CD14-positive monocyte (primary cell): ENCODE results near the gene XXYLT1. TPM values are rescaled to one million over a fixed set of nuclear protein-coding genes. Genes with fewer than 3 reads are reported as not detected.

ENCODE experiments used
- DNase-seq, 3 donors: peaks; one replicate each; pipeline ENCODE4 v3.0.0-alpha.2; 2011 to 2022
- H2AFZ ChIP-seq: 2 replicates; pipeline ENCODE4 v1.6.0; 2012; ENCODE audit warnings: mild to moderate bottlenecking, low read depth, low read length, inconsistent platforms; ENCODE audit not compliant: insufficient read depth, poor library complexity, severe bottlenecking
- H3K27ac ChIP-seq, 2 donors: 1 replicate in 1 of 2; 2 replicates in 1 of 2; pipeline ENCODE4 v1.5.1; 2012 to 2013; ENCODE audit warnings: low read length in 2 of 2, control low read depth in 1 of 2, inconsistent platforms in 1 of 2, low read depth in 1 of 2, mild to moderate bottlenecking in 1 of 2
- H3K27me3 ChIP-seq, 2 donors: one replicate each; pipeline versions ENCODE4 v1.6.0 to v1.6.1; 2011 to 2013; ENCODE audit warnings: low read length in 2 of 2; ENCODE audit not compliant: control insufficient read depth in 2 of 2, insufficient read depth in 2 of 2
- H3K36me3 ChIP-seq, 2 donors: replicated peaks in 1 of 2; 1 replicate in 1 of 2; 2 replicates in 1 of 2; pipeline versions ENCODE4 v1.5.1 to v1.6.1; 2012 to 2013; ENCODE audit warnings: low read length in 2 of 2, control low read depth in 1 of 2, inconsistent platforms in 1 of 2, mild to moderate bottlenecking in 1 of 2; ENCODE audit not compliant: insufficient read depth in 2 of 2, control insufficient read depth in 1 of 2
- H3K4me1 ChIP-seq, 2 donors: 1 replicate in 1 of 2; 2 replicates in 1 of 2; pipeline versions ENCODE4 v1.5.1 to v1.6.1; 2012 to 2013; ENCODE audit warnings: low read length in 2 of 2, control low read depth in 1 of 2, inconsistent platforms in 1 of 2, mild to moderate bottlenecking in 1 of 2, moderate library complexity in 1 of 2; ENCODE audit not compliant: insufficient read depth in 2 of 2, control insufficient read depth in 1 of 2
- H3K4me2 ChIP-seq: replicated peaks from 2 replicates; pipeline ENCODE3; 2012; ENCODE audit warnings: low read length, moderate library complexity, mild to moderate bottlenecking; ENCODE audit not compliant: poor library complexity, severe bottlenecking; ENCODE audit errors: extremely low read depth
- H3K4me3 ChIP-seq, 3 experiments: fragments of 200-600 bp in 1 of 3; sonication (generic) in 1 of 3; replicated peaks in 1 of 3; 1 replicate in 2 of 3; 2 replicates in 1 of 3; pipeline ENCODE4 v1.5.1; 2011 to 2013; ENCODE audit warnings: low read length in 3 of 3, mild to moderate bottlenecking in 3 of 3, control low read depth in 2 of 3, low read depth in 2 of 3, inconsistent platforms in 1 of 3, moderate library complexity in 1 of 3
- H3K79me2 ChIP-seq: 2 replicates; pipeline ENCODE4 v1.6.0; 2012; ENCODE audit warnings: mild to moderate bottlenecking, control low read depth, inconsistent platforms, low read length, moderate library complexity; ENCODE audit not compliant: insufficient read depth
- H3K9ac ChIP-seq: 2 replicates; pipeline ENCODE4 v1.6.0; 2017; ENCODE audit warnings: low read length, mild to moderate bottlenecking; ENCODE audit not compliant: insufficient read depth, poor library complexity, severe bottlenecking
- H3K9me3 ChIP-seq, 2 donors: replicated peaks in 1 of 2; 1 replicate in 1 of 2; 2 replicates in 1 of 2; pipeline versions ENCODE4 v1.5.1 to v1.6.1; 2012 to 2013; ENCODE audit warnings: low read length in 2 of 2, control low read depth in 1 of 2; ENCODE audit not compliant: control insufficient read depth in 1 of 2, insufficient read depth in 1 of 2
- H4K20me1 ChIP-seq: 2 replicates; pipeline ENCODE4 v1.6.0; 2012; ENCODE audit warnings: mild to moderate bottlenecking, low read length, control low read depth, moderate library complexity; ENCODE audit not compliant: insufficient read depth
- H3K27ac Mint-ChIP-seq, 7 donors: one replicate each; pipeline ENCODE4 v1.8.0; 2020; ENCODE audit warnings: mild to moderate bottlenecking in 7 of 7, mixed read lengths in 7 of 7, moderate library complexity in 6 of 7, inconsistent platforms in 2 of 7
- H3K27me3 Mint-ChIP-seq, 3 donors: one replicate each; pipeline ENCODE4 v1.8.0; 2021 to 2022; ENCODE audit warnings: low read depth in 3 of 3, mild to moderate bottlenecking in 3 of 3, mixed read lengths in 3 of 3, moderate library complexity in 3 of 3, inconsistent platforms in 1 of 3
- H3K36me3 Mint-ChIP-seq, 2 donors: one replicate each; pipeline ENCODE4 v1.8.0; 2020; ENCODE audit warnings: mixed read lengths in 2 of 2, inconsistent platforms in 1 of 2, mild to moderate bottlenecking in 1 of 2
- H3K4me1 Mint-ChIP-seq: one replicate; pipeline ENCODE4 v1.8.0; 2020; ENCODE audit warnings: mild to moderate bottlenecking, mixed read lengths
- H3K4me3 Mint-ChIP-seq, 2 donors: one replicate each; pipeline ENCODE4 v1.8.0; 2020; ENCODE audit warnings: mild to moderate bottlenecking in 2 of 2, mixed read lengths in 2 of 2, moderate library complexity in 1 of 2
- H3K9me3 Mint-ChIP-seq, 7 donors: one replicate each; pipeline ENCODE4 v1.8.0; 2020 to 2022; ENCODE audit warnings: mixed read lengths in 7 of 7, mild to moderate bottlenecking in 6 of 7, moderate library complexity in 6 of 7, inconsistent platforms in 2 of 7
- CTCF ChIP-seq: fragments of 200-600 bp; IDR thresholded peaks from one replicate; pipeline ENCODE4 v1.8.0; 2022; ENCODE audit warnings: antibody characterized with exemption, mild to moderate bottlenecking
- WGBS: methylation state at CpG from one replicate; pipeline ENCODE4 v1.1.5; 2013; ENCODE audit warnings: missing lambda C conversion rate; ENCODE audit not compliant: insufficient coverage; 5-methylcytosine and 5-hydroxymethylcytosine counted together
- intact Hi-C, 2 donors: fragments of 100-400 bp; cut with micrococcal nuclease; formaldehyde crosslinking; loops; one replicate each; pipeline versions ENCODE4 v1.15.0 to v1.15.1; 2023
- polyA plus RNA-seq, 3 donors: library from polyadenylated mRNA; depleted of rRNA in 1 of 3; unstranded in 2 of 3; stranded (reverse) in 1 of 3; fragments of 300-500 nt in 2 of 3; fragments of >200 nt in 1 of 3; fragmentation: Illumina TruSeq in 2 of 3; gene quantifications; 1 replicate in 2 of 3; 2 replicates in 1 of 3; pipeline ENCODE4 v1.2.3, GENCODE V29; 2012 to 2021

XXYLT1 gene
- polyA plus RNA-seq, 3 donors = 11.8 to 13.5 (median 13.2) TPM

GRCh38 chr3:195075941-195076875, 194.8 kb downstream of the XXYLT1 start:
- H2AFZ ChIP-seq = no peak overlapping the region
- WGBS = 70% methylated on average over 28 of the region's 35 CpGs
- DNase-seq = no peak
- H3K36me3 ChIP-seq = no peaks in the 10 kb centered on the region
- H4K20me1 ChIP-seq = no peaks in the 10 kb centered on the region
- peak overlapping the region; percentile 0 for H3K9ac ChIP-seq
- peaks cover 22 to 32% of the 10 kb centered on the region in 2 donors for H3K4me1 ChIP-seq
- no peak overlapping the region for H3K4me2 ChIP-seq
- Mint-ChIP-seq H3K27me3 (peaks cover 2 to 5% (median 4%) of the 10 kb centered on the region in 3 donors), H3K4me3 (peak overlapping the region in 1 of 2 donors; percentile 51), H3K4me1 (peaks cover 36% of the 10 kb centered on the region), H3K36me3 (peaks cover 13 to 18% of the 10 kb centered on the region in 2 donors), H3K27ac (no peak overlapping the region), H3K9me3 (no peaks in the 10 kb centered on the region)
- intact Hi-C loops = no loop called here
- TF ChIP-seq CTCF = no peak
- no peak overlapping the region for H3K4me3 ChIP-seq
- H3K9me3 ChIP-seq = no peaks in the 10 kb centered on the region
- H3K79me2 ChIP-seq = no peaks in the 10 kb centered on the region
- no peaks in the 10 kb centered on the region for H3K27me3 ChIP-seq
- no peak overlapping the region for H3K27ac ChIP-seq

GRCh38 chr3:195075199-195075940, 195.6 kb downstream of the XXYLT1 start:
- H3K27ac Mint-ChIP-seq = peak overlapping the region in 1 of 7 donors; percentile 33

More at GRCh38 chr3:195075199-195075940, 195.6 kb downstream of the XXYLT1 start:
- H3K4me1 Mint-ChIP-seq = peaks cover 32% of the 10 kb centered on the region
- peaks cover 10% of the 10 kb centered on the region in 2 donors for H3K36me3 Mint-ChIP-seq
- H3K9me3 Mint-ChIP-seq = no peaks in the 10 kb centered on the region
- Histone ChIP-seq H3K36me3 (no peaks in the 10 kb centered on the region), H3K4me2 (no peak overlapping the region), H3K79me2 (no peaks in the 10 kb centered on the region), H3K9ac (peak overlapping the region; percentile 0), H2AFZ (no peak overlapping the region), H3K27me3 (no peaks in the 10 kb centered on the region), H3K4me3 (no peak overlapping the region), H3K4me1 (peaks cover 20 to 26% of the 10 kb centered on the region in 2 donors), H3K27ac (no peak overlapping the region), H3K9me3 (no peaks in the 10 kb centered on the region), H4K20me1 (no peaks in the 10 kb centered on the region)
- intact Hi-C loops = no loop called here
- H3K27me3 Mint-ChIP-seq = peaks cover 2 to 5% (median 4%) of the 10 kb centered on the region in 3 donors
- DNase-seq = no peak
- WGBS = 44% methylated on average over 9 of the region's 14 CpGs
- no peak overlapping the region for H3K4me3 Mint-ChIP-seq
- no peak for TF ChIP-seq CTCF
